M059J (cell line): ENCODE measurements around the gene LMX1B. TPM values are rescaled to one million over a fixed set of nuclear protein-coding genes. Genes with fewer than 3 reads are reported as not detected.

Experiments
- DNase-seq: peaks from one replicate; pipeline ENCODE4 v3.0.0-alpha.2; 2012; ENCODE audit warnings: low read depth
- total RNA-seq: library from RNA; depleted of rRNA; stranded (reverse); fragments of >200 nt; shearing (Covaris generic); gene quantifications from 2 replicates; pipeline ENCODE4 v1.2.3, GENCODE V29; 2014

Gene LMX1B
- total RNA-seq, 1 experiment from 2014 or later = 0.02 TPM

DNA sequence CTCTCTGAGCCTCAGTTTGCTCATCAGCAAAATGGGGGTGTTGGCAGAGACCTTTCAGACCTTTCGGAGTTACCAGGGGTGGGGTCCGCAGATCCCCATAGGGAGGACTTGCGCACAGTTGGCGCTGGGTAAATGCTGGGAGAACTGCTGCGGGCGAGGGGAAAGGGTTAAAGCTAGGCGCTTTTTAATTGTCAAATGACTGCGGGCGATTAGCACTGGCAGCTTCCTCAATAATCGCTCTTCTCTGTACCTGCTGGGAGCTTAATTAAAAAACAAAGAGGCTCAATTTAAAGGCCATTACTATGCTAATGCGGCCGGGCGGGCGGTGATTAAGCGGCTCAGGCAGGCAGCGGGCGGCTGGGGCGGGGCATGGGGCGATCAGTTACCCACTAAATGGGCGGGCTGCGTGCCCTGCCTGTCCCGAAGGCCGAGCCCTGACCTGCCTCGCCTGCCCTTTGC lies 63.0 kb downstream of the LMX1B start:
- DNase-seq = peak; percentile 38

DNA sequence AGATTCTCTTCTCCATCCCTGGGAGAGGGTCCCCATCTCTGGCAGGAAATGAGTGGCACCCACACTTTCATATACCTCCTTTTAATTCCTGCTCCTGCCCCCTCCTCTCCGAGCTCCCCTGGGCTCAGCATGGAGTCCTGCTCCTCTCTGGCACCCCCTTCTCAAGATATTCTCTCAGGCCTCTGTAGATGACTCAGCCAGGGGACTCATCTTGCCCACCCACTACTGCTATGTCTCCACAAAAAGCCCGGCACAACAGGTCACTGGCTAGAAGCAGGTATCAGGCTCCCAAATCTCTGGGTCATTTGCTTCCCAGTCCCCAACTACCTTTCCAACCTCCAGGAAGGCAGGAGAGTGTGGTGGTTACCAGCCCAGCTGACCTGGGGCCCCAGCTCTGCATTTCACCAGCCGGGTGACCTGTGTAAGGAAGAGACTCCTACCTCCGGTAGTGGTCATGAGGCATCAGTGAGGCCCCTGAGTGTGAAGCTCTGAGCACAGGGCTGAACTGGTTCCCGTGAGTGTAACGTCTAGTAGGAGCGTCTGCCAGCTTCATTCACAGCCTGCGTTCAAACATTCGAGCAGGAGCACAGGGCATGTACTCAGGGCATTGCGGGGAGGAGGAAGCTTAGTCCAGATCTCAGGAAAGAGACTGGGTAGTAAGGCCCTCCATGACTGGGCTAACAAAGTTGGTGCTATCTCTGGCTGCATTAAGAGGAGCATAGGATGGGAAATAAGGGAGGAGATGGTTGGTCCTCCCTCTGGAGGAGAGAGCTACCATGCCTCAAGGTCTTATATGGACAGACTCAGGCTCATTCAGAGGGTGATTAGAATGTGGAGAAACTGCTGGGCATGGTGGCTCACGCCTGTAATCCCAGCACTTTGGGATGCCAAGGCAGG lies 63.7 kb downstream of the LMX1B start:
- no peak for DNase-seq

DNA sequence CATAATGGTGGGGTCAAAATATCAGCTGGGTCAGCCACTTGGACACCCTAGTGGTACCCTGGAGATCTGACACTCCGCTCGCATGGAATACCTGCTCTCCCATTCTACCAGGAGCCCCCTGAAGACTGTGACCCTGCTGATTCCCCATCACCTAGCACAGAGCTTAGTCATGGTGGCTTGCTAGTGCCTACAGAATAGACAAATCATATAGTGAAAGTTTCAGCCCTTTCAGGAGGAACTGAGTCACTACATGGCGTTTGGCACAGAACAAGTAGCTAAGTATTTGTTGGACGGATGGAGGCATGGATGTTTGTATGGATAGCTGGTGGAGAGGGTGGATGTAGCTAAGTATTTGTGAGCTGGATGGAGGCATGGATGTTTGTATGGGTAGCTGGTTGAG lies 65.3 kb downstream of the LMX1B start:
- DNase-seq = no peak

DNA sequence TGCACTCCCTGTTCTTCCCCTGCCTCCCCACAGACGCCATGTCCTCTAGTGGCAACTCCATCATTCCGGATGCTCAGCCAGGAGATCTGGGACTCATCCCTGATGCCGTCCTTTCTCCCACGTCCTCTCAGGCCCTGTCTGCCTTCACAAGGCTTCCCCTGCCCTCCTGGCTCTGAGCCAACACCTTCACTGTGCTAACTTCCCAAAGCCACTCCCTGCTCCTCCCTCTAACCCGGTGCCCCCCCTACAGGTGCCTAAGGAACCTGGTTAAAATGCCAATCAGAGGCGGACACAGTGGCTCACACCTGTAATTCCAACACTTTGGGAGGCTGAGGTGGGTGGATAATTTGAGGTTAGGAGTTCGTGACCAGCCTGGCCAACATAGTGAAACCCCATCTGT lies 67.6 kb downstream of the LMX1B start:
- no peak for DNase-seq

DNA sequence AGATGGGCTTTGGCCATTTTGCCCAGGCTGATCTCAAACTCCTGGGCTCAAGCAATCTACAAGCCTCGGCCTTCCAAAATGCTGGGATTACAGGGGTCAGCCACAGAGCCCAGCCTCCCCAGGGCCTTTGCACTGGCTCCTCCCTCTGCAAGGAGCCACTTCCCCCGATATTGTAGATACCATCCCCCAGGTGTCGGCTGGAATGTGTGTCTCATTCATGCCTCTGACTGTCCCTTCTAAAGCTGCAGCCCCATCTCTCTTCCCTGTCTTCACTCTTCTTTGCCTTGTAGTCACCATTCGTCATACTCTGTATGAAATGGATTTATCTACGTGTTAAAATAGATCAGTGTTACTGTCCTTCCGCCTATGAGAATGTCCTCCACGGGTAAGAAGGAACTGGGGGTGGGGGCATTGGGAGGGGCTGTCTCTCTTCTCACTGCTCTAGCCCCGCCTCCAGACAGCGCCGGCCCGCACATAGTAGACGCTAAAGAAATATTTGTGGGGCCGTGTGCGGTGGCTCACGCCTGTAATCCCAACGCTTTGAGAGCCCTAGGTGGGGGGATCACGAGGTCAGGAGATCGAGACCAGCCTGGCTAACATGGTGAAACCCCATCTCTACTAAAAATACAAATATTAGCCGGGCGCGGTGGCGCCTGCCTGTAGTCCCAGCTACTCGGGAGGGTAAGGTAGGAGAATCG lies 68.5 kb downstream of the LMX1B start:
- no peak for DNase-seq

DNA sequence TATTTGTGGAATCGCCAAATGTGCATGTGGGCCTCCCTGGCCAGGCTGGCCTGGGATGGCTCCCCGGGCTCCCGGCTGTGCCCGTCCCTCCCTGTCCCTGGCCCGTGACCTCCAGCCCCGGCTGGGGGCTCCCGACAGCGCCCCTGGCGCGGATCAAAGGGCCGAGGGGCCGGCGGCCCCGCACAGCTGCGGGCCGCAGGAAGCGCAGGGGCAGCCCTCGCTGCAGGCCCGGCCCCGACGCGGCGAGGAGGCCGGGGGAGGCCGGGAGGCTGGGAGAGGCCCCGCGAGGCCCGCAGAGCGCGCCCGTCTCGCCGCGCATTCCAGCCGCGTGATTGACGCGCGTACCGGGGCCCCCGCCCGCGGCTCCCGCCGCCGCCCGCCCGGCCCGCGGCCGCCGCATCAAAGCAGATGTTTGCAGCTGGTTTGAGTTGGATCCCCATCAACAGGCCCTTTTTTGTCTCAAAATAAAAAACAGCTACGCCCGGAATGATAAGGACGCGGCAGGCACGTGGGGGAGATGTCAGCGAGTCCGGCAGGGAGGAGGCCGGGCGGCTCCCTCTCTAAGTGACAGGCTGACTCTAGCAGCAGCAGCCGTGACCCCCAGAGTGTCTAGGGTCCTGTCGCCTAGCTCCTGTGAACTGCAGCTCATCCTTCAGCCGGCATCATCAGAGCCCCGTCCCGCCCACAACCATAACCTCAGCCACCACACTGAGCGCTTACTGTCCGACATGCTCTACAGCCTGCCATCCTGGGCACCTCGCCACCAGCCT lies 69.4 kb downstream of the LMX1B start:
- DNase-seq = no peak

DNA sequence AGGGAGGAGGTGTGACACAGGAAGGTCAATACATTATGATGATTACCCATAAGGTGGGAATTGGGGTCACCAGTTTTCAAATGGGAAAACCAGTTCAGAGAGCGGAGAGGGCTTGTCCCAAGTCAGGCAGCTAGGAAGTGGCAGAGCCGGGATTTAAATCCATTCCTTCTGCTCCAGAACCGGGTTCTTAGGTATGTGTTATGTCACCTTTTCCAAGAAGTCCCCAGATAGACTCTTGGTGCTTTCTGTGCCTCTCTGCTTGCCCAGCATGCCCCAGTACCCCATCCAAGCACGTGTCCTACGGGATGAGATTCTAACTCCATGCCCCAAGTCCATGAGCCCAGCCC lies 69.9 kb downstream of the LMX1B start:
- no peak for DNase-seq

DNA sequence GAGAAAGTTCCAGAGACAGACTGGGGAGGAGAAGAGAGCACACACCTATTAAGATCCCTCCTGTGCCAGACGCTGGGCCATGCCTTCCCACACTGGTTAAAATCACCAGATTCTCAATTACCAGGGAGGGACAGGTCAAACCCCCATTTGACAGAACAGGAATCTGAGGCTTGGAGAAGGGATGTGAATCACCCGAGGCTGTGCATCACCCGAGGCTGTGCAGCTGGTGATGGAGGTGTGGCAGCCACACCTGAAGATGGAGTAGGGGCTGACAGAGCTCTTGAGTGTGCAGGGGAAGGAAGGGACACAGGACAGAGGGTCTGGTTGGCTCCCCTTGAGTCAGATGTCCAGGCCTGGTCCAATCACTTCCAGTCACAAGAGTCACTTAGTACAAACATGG lies 70.6 kb downstream of the LMX1B start:
- no peak for DNase-seq

DNA sequence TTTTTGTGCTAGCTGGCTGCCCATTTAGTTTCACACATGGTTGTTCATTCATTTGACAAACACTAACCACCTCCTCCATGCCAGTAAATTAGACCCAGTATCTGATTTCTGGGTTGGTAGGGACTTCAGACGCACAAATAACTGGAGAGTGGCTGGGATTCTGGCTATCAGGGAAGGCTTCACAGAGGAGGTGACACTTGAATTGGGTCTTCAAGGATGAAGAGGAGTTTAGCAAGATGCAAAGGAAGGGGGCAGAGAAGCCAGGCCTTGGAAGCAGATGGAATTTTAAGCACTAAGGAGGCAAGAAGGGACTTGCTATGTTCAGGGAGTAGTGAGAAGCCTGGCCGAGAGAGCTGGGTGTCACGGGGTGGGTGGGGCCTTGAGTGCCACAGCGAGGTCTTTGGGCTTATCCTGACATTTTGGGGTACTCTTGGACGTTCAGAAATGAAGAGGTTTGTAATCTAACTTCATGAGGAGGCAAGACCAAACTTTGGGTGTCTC lies 71.3 kb downstream of the LMX1B start:
- no peak for DNase-seq

DNA sequence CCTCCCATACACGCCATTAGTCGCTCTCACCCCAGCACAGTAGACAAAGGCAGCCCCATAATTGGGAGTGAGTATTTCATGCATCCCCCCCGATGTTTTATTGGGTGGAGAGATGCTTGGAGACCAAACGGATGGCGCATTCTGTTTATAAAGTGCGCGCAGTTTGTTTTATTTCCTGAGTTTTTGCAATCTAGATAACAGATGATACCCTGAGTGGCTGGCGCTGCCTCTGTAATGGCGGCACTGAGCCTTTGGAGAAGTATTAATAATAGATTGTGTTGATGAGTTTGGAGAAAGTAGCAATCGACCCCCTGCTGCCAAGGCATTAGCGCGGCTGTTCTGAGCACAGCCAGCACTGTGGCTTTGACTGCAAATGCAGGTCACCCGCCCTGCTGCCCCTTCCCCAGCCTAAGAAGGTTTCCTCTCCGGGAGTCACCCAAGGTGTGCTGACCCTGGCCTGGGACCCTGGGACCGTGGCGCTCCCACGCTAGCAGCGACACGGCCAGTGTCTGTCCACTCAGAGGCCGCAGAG lies 74.3 kb downstream of the LMX1B start:
- no peak for DNase-seq

DNA sequence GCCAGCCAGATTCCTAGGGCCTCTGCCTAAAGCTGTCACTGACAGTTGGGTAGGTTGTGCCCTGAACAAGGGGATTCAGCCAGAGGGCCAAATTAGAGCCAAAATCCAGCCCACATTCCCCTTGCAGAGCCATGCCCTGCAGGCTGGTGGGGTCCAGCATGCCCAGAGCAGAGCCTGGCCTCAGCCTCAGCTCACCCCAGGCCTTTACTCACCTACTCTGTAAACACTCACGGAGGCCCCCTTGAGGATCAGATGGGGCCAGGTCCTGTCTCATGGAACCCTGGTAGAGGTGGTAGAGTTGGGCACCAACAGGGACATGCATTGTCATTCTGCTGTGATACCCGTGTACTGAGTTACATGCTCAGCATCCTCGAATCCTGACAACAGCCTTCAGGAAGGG lies 74.9 kb downstream of the LMX1B start:
- no peak for DNase-seq

DNA sequence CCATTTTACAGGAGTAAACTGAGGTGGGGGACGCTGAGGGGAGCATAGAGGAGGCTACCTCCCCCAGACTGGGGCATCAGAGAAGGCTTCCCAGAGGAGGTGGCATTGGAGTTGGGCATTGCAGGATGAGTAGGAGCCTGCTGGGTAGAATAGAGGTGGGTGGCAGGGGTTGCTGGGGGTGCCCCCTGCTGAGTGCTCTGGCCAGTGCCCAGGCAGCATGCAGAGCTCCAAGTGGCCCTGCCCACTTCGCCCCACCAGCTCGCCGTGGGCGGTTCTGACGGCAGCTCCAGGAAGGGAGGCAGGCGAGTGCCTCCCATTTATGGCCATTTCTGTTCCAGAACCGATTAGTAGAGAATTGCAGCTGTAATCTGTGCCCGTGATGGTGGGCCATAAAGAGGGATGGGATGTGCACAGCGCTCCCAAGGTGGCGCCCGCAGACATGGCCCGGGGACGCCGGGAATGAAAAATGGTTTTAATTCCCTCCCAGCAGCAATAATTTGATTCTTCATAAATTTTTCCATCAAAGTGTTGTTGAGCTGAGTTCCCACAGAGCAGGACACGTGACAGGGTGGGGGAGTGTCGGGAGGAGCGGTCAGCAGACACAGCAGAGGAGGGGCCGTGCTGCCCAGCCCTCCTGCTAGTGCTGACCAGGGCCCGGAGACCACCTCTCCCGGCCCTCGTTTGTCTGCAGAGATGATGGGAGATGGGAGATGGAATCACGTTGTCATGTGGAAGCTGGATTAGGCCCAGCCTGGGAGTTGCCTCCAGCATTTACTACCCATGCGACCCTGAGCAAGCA lies 75.5 kb downstream of the LMX1B start:
- no peak for DNase-seq

DNA sequence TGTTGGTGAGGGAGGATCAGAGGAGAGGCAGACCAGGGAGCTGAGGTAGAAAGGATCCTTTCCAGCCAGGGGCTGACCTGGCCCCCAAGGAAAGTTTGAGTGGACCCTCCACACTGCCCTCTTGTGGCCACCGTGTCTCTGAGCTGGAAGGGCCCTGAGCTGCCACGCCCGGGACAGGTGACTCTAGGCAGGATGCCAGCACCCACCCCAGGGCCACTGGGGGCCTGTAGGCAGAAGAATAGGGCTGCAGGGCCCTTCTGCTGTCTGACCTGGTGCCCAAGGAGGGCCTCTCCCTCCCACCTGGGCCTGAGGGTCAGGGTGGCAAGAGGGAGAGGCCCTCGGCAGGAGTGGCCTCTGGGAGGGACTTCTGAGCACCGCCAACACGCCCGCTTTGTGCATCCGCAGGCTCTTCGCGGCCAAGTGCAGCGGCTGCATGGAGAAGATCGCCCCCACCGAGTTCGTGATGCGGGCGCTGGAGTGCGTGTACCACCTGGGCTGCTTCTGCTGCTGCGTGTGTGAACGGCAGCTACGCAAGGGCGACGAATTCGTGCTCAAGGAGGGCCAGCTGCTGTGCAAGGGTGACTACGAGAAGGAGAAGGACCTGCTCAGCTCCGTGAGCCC lies 76.8 kb downstream of the LMX1B start:
- no peak for DNase-seq

DNA sequence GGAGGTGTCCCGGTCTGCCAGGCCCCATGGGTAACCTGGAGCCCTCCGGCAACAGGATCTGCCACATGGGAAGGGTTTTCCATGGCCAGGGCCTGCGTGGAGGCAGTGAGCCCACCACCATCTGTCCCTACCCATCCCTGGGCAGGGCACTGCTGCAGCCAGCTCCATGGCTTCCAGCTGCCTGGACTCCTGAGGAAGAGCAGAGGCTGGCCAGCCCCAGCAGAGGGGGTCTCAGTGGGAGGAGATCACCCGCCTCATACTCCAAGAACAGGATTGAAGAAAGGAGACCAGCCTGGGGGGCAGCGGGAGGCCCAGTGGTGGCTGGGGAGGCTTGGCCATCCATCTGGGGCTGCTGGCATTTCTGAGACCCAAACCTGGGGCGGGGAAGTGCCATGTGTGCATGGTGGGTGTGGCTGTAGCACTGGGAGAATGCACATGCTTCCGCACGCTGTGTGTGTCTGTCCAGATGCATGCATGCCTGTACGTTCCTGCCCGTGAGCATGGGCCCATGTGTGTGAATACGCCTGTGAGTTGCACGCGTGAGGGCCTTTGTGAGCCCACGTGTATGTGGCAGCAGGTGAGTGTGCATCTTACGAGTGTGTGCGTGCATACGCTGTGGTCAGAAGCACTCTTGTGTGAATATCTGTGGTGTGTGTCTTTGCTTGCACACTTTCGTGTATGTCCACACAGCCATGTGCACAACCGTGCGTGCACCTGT lies 78.5 kb downstream of the LMX1B start:
- DNase-seq = no peak

DNA sequence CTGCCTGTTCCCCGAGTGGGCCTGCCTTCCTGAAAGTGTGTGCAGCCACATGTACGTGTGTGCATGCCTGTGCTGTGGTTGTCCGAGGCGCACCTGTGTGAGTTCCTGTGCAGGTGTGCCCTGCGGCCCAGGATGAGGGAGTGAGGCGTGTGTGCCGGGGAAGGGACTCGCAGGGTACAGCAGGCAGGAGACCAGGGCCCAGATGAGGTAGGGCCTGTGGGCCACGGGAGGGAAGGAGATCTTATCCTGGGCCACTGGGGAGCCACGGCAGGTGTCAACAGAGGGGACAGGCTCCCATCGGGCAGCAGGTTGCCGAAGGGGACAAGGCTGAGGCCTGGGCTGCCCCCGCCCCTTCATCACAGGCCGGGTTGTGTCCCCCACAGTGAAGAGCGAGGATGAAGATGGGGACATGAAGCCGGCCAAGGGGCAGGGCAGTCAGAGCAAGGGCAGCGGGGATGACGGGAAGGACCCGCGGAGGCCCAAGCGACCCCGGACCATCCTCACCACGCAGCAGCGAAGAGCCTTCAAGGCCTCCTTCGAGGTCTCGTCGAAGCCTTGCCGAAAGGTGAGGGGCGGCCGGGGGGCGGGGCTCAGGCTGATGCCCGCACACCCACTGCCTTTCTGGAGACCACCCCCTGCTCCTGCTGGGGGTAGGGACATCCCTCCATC lies 79.2 kb downstream of the LMX1B start:
- no peak for DNase-seq

DNA sequence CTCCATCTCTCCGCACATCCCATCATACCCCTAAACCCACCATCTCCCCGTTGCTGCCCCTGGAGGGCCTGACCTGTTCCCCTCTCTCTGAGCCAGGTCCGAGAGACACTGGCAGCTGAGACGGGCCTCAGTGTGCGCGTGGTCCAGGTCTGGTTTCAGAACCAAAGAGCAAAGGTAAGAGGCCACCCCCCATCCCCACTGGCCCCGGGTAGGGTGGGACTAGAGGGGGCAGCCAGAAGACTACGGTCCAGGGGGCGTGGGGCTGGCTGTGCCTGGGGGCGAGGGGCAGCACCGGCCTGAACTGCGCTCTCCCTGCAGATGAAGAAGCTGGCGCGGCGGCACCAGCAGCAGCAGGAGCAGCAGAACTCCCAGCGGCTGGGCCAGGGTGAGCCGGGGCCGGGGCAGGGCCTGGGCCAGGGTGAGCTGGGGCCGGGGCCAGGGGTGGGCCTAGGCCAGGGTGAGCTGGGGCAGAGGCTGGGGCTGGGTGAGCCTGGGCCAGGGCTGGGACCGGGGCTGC lies 79.8 kb downstream of the LMX1B start:
- DNase-seq = no peak

DNA sequence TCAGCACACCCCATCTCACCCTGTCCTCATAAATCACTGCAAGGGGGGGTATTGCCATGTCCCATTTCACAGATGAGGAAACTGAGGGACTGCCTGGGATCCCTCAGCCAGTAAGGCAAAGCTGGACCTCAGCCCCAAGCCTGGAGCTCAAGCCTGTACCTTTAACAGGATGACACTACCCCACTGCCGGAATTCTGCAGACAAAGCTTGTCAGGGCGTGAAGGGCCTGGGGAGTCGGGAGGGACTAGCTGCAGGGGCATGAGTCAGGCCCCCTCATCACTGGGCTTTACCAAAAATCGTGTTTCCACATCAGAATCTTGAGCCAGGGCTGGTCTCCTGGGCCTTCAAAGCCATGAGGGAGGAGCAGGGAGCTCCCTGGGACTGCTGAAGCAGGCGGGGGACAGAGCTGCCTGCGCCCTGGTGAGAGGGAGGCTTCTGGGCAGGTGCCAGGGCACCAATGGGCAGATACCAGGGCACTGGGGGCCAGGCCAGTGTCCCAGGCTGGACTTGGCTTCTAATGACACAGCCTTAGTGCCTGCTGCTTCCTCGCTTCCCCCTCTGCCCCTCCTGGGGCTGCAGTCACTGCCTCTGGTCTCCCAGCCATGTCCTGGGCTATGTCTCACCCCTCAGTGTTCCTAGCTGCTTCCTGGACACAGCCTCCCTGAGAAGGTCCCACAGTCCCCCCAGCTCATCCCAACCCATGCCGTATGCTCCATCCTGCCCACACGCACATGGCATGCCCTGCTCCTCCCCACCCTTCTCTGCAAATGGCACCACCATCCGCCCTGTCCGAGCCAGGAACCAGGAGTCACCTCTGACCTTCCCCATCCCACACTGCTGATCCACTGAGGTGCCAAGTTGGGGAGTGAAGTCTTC lies 80.7 kb downstream of the LMX1B start:
- DNase-seq = no peak

DNA sequence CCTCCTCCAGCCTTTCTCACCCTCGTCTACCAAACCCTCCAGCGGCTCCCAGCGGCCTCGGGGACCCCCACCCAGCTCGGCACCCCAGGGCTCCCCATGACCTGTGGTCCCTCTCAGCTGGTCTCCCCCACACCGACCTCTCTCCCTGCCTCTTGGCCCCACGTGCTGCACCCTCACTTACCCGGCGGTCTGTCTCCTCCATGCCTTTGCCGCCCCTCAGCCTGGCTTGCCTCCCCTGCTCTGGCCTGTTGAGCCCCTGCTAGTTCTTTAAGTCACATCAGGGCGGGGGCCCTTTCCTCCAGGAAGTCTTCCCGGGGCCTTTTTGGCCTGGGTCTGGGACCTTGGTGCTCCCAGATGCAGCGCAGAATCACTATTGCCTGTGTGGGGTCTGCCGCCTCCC lies 81.5 kb downstream of the LMX1B start:
- DNase-seq = no peak
